Measurements from ENCODE around the gene KCNK3.

The KCNK3 gene

DNA sequence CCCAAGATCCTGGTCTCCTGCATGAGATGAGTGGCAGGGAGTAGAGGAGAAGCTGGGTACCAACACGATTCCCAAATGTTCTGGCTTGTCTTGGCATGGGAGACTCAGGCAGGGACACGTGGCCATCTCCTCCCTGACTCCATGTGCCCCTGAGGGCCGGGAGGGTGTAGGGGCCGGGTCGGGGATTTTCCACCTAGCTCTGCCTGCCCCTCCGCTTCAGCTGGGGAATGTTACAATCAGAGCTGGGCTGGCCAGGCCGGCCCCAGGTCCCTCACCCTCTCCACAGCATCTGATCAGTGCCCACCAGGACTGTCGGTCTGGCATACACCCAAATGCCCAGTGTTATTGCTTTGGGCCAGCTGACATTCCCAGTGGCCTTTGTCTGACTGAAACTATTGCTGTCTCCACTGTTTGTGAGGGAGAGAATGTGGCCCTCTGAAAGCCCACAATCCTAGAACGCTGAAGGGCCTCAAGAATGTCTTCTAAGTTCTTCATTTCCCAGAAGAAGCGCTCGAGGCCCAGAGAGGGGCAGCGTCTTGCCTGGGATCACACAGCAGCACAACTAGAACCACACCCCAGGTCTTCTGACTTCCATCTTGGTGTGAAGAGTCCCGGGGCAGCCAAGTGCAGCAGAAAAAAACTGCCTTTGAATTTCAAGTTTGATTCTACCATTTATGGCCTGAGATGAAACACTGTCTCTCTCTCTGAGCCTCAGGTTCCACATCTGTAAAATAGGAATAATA is 23.2 kb downstream of the KCNK3 start:
- no peak for DNase-seq

GRCh38 chr2:26716340-26716739 is 23.8 kb downstream of the KCNK3 start:
- no peak for DNase-seq

DNA sequence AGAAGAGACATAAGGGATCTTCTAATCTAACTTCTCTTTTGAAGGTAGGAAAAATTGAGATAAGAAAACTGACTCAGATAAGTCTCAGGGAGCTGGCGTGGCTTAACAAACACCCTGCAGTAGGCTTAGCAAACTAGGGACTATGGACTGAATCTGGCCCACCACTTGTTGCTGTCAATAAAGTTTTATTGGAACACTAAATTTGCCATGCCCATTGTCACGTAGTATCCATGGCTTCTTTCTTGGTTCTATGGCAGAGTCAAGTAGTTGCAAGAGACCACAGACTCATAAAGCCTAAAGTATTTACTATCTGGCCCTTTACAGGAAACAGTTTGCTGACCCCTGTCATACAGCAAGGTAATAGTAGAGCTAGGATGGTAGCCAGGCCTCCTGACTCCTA is 24.2 kb downstream of the KCNK3 start:
- no peak for DNase-seq

DNA sequence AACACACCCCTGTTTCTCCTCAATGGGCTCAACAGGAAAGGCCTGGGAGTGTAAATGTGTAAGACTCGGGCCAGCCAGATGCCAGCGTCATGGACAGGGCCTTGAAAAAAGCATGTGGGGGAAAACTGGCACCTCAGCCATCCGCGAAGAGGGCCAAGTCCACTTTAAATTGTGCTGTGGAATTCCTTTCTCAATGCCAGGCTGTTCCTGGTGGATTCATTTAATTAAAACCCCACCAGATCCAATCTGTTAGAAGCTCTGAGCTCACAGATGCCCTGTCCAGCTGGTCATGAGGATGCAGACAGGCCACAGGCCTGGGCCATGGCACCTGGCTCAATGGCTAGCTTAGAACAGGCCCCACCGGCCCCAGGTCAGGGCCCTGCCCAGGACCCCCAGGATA is 24.8 kb downstream of the KCNK3 start:
- no peak for DNase-seq

GRCh38 chr2:26718949-26719686 is 26.6 kb downstream of the KCNK3 start:
- no peak for DNase-seq

GRCh38 chr2:26720322-26721114 is 28.0 kb downstream of the KCNK3 start:
- peak; percentile 73 to 87 for DNase-seq

DNA sequence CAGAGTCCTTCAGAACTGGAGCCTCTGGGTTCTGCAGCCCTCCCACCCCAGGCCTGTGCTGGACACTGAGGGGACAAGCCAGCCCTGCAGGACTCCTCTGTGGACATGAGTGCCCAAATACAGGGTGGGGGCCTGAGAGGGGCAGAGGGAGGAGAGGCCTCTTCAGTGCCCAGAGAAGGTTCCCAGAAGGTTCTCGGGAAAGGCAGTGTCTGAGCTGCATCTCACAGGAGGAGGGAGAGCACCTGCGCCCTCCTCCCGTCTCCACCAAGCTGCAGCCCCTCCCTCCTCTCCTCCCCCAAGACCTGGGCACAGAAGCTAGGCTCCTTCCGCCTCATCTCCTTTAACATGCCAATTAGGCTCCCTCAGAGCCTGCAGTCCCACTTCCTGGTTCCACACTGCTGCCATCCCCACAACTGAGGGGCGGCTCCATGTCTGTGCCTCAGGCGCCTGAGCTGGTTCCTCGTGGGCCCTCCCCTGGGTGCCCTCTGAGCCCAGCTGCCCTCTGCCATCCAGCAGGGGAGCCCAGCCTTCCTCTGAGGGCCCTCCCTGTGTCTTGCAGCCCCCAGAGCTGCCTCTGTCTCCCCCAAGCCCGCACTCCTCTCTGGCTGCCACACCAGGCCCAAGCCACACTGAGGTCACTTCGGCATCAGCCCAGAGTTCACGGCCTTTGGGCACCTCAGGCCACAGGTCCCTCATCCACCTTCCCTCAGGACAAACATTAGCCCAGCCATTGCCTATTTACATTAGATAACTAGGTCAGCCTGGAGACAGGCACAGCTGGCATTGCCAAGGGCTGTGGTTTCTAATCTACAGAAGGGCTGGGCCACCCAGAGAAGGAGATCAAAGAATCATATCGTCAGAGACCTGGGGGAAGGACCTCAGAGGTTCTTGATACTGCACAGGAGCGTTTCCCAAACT is 28.9 kb downstream of the KCNK3 start:
- no peak for DNase-seq

GRCh38 chr2:26722328-26722727 is 29.8 kb downstream of the KCNK3 start:
- DNase-seq: no peak

DNA sequence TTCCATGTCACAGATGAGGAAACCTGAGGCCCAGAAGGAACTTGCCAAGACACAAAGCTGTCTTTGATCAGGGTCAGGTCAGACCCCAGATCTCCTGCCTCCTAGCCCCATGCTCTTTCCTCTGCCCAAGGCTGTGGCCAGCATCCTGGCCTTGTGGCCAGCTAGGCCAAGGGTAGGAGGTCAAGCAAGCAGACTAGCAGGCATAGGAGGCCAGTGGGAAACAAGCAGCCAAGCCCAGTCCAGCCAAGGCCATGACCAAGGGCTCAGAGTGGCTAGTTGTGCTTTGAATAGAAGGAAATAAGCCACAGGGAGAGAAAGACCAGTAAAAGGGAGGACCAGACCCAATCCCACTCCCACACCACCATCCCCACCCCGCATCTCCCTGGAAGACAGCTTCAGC is 30.4 kb downstream of the KCNK3 start:
- DNase-seq: no peak

DNA sequence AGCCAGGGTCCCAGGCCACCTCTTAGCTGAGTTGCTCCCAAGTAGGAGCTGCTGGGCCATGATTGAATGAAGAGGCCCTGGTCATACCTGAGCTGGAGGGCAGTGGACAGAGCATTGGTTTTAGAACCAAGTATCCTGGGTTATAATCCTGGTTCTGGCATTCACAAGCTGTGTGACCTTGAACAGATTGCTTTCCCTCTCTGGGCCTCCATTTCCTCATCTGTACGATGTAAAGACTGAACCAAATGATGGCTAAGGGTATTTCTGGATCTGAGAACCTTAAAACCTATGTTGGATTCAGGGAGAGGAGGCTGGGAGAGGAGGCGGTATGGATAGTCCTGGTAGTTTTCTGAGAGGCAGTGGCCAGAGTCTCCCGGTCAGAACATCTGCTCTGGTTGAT is 31.0 kb downstream of the KCNK3 start:
- DNase-seq: no peak

DNA sequence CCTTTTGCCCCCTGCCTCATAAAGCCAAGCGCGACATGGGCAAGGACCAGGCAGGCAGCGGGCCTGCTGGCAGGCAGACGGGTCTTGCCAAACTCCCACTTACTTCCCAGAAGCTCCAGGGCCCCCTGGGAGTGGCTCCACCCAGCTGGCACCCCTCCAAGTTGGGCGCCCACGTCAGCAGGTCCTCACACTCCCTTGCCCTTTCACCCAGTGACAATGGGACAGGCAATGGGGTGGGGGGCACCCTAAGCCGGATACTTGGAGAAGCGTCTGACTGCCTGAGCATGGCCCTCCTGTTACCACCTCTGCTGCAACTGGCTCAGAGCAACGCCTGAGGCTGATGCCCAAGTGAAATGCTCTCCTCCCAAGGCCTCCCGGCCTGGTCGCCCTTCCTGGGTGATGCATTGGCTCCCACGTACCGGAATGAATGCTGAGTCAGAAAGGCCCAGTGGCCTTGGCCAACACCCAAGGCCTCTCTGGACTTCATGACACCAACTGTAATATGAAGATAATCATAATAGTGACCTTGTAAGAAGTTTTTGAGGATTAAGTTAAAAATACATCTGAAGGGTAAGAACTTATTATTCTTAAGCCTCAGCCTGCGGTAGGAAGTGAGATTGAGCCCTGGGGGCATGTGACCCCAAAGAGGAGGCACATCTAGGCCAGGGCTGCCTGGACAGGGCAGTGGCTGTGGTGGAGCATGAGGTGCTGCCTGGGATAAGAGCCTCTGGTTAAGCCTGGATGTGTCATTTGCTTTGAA is 31.6 kb downstream of the KCNK3 start:
- peak in 1 of 2 experiments; percentile 53 for DNase-seq

GRCh38 chr2:26724784-26725520 is 32.4 kb downstream of the KCNK3 start:
- DNase-seq: no peak

DNA sequence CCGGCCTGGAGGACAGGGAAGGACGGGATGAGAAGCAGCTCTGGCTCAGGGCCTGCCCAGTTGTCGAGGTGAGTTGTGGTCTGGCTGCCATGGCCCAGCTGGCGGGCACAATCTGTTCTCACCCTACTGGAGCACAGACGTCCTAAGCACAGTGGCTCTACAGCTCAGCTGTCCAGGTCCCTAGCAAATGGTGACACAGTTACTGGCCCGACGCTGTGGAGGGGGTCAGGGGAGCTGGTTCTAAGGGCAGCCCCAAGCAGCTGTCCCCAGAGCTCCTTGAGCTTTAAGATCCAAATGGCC is 32.9 kb downstream of the KCNK3 start:
- DNase-seq: no peak

DNA sequence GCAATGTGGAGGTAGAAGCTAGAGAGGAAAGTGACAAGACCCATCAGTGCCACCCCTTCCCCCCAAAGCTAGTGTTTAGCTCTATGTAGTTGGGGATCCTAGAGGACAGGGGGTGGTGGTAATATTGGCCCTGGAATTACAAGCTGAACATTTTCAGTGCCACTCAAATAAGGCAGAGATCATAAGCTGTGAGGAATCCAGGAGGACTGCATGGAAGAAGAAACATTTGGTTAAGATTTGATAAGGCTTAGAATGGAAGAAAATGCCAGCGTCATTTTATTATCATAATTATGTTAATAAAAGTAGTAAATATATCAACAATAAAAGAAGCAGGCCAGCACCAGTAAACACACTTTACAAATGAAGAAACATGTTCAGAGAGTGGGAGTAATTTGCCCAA is 33.7 kb downstream of the KCNK3 start:
- no peak for DNase-seq

- DNase-seq: no peak
Observed at GRCh38 chr2:26727641-26728561, 35.4 kb downstream of the KCNK3 start.

DNA sequence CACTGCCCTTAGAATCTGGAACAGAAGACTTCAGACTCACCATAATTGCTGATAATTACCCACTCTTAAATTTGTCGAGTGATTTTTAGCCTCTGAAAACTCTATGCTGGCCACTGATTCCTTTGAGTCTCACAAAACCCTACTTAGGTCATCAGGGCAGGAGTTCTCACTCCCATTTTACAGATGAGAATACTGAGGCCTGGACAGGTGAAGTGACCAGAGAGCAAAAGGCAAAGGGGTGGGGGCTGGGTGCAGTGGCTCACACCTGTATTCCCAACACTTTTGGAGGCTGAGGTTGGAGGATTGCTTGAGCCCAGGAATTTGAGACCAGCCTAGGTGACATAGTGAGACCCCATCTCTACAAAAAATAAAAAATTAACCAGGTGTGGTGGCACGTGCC is 36.8 kb downstream of the KCNK3 start:
- no peak for DNase-seq

DNA sequence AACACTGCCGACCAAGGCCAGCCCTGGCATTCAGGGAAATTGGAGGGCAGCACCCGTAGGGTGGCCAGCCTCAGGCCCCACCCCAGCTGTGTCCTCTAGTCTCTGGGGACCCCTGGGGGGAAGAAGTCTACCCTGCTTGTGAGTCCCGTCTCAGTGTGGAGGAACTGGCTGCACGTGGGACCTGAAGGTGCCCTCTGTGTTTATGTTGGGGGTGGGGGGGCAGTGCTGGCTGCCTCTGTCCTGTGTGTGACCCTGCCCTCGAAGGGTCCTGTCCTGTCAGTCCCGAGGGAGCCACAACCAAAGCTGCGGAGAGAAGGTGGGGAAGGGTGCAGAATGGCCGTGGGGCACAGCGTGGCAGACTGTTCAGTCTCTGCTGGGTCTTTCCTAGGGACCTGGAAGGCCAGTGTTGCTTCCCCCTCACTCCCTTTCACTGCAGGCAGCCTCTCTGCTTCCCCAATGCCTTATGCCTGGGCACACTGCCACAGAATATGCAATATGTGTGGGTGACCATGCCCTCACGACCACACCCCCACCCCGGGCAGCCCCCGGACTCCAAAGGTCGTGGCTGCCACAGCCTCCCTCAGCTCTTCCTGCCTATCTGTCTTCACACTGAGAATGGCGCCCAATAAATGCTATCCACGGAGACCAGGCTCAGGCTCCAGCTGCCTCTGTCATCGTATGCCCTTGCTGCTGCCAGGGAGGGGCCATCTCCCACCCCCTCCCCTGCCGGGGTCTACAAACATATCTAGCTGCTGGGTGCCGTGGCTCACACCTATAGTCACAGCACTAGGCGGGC is 38.2 kb downstream of the KCNK3 start:
- no peak for DNase-seq

GRCh38 chr2:26731714-26732113 is 39.2 kb downstream of the KCNK3 start:
- no peak for DNase-seq

DNA sequence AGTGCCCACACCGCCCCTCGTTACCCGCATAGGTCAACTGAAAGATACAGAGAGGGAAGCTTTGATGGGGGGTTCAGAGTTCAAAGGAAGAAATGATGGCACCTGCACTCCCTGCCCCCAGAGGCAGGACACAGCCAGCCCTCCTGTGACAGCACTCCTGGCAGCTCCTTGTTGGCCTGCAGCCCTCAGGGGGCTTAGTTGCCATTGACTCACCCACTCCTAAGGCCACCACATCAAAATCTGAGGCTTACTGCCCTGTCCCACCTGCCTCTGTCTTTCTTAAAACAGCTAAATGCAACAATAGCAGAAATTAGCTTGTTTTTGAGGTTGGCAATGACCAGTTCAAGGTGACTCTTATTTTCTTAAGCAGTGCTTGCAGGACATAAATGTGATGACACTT is 39.9 kb downstream of the KCNK3 start:
- DNase-seq: no peak

Measured in SHP77 (cell line).